Tongue (tissue), 2 donors: ENCODE results near the gene FBXO11. TPM values are rescaled to one million over a fixed set of nuclear protein-coding genes. Genes with fewer than 3 reads are reported as not detected.

Experiments
- DNase-seq: peaks from one replicate; pipeline ENCODE4 v3.0.0-alpha.2; 2015
- total RNA-seq: library from RNA; depleted of rRNA; stranded (reverse); fragments of >200 nt; gene quantifications from one replicate; pipeline ENCODE4 v1.2.3, GENCODE V29; 2014

FBXO11 gene
- total RNA-seq, 1 donor from 2014 or later: 104 TPM

DNA sequence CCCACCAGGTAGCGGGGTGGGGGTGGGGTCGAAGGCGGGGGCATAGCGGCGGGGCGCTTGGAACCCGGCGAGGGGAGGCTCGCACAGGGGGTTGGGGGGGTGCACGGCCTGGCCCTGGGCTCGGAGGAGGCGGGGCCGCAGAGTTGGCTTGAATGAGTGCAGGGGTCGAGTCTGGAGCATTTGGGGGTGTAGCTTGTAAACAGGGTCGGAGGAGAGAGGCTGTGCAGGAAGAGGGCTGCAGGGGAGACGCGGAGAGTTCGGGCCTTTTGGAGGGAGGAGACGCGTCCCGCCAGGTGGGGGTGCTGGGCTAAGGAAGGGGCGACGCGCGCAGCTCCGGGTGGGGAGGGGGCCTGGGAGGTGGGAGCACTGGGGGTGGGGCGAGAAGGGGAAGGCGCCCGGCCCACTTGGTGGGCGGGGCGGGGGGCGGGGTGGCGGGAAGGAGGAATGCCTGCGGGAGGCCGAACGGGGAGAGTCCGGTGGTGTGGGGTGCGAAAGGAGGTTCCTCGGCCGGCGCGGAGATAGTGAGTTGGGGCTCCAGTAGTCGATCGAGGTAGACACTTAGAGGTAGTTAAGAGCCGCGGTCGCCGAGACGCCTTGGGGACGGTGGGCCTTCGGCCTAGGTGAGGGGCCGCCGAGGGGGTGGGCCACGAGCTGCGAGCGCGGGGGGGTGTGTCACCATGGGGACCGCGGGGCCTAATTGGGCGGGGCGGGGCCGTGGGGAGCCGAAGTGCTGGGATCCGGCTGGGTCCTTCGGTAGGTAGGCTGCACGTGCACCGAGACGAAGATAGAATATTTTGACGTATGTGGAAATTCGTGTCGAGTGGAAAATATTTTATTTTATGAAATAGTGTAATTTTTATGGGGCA, 122.6 kb downstream of the FBXO11 start:
- DNase-seq: peak; percentile 88

DNA sequence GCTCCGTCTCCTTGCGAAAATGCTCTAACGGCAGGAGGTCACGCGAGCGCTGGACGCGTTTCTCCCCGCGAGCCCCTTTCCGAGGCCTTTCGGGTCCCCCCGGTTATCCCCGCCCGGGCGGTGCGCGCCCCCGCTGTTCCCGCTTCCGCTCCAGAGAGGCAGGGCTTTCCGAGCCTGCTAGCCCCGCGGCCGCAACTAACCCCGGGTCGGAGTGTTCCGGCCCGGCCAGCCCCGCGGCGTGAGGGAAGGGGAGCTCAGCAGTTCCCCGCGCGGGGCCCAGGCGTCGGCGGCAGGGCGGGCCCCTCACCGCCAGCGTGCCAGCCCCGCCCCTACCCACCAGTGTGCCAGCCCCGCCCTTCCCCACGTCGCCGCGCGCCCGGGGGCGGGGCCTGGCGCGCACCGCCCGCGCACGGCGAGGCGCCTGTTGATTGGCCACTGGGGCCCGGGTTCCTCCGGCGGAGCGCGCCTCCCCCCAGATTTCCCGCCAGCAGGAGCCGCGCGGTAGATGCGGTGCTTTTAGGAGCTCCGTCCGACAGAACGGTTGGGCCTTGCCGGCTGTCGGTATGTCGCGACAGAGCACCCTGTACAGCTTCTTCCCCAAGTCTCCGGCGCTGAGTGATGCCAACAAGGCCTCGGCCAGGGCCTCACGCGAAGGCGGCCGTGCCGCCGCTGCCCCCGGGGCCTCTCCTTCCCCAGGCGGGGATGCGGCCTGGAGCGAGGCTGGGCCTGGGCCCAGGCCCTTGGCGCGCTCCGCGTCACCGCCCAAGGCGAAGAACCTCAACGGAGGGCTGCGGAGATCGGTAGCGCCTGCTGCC, 123.4 kb downstream of the FBXO11 start, which contains the start of gene MSH6:
Gene MSH6 (plus strand): TSS at position 475 of the 815 bp plus-strand sequence. CDS start 89 bp downstream, at position 564.
- DNase-seq: peak; percentile 96

DNA sequence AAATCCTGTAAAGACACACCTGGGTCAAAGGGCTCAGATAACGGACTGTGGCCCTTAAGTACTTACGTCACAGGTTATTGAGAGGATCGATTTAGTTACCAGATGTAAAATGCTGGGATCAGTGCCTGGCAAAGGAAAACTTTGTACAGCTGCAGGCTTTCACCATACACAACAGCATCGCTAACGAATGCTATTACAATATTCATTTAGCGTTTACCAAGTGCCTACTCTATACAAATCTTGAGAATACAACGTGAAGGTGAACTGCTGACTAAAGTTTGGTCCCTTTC, 124.0 kb downstream of the FBXO11 start:
- DNase-seq: no peak

DNA sequence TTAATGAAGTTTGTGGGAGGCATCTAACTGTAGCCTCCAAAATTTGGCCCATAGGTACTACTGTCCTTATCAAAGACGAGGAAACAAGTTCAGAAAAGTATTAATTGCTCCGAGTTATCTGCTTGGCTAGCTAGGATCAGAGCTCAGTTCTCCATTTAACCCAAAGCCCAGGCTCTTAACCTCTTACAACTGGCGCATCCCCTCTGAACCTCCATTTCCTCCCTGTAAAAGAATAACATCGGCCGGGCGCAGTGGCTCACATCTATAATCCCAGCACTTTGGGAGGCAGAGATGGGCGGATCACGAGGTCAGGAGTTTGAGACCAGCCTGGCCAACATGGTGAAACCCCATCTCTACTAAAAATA, 126.9 kb downstream of the FBXO11 start:
- no peak for DNase-seq

DNA sequence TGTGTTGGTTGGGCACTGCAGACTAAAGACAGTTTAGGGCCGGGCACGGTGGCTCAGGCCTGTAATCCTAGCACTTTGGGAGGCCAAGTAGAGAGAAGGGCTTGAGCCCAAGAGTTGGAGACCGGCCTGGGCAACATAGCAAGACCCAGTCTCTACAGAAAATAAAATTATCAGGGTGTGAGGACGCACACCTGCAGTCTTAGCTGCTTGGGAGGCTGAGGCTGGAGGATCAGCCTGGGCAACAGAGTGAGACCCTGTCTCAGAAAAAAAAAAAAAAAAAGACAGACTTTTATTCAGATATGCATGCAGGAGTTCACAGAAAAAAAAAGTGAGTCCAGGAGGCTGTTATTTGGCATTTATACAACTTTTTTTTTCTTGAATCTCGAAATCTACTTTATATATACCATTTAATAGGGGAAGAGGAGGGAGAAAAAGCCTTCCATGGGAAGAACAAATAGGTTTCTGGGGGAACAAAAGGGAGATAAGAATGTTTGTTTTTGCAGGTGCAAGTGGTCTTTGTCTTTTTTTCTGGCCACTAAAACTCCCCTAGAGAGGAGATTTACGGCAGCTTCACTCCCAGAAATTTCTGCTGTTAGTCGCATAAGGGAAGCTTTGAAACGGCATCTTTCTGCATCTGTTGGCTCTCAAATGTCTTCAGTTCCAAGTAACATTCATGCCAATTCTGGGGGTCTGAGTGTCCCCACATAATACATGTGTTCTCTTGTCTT, 127.4 kb downstream of the FBXO11 start:
- DNase-seq: no peak

DNA sequence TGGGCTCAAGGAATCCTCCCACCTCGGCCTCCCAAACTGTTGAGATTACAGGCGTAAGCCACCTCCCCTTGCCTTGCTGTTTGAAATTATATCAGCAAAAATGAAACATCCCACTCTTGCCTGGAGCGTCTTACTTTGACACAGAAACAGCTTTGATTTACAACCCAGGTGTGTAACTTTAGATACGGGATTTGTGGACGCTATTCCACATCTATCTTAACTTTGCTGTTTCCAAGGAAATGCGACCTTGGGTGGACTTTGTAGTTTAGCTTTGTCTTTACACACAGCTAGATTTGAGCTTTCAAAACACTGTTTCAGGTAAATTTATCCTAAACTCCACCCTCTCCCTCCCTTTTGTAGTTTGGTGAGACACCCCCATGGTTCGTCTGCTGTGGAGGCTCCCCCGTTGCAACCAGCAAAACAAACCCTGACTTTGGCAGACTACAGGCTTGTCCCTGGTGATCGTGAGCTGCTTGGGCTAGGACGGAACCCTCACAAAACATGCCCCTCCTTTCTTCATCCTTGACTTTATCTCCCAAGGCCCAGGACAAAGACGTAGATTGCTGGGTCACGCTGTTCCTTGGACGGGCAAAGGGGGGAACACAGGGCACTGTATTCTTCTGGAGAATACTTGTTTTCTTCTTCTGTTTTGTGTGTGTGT, 128.9 kb downstream of the FBXO11 start:
- no peak for DNase-seq

DNA sequence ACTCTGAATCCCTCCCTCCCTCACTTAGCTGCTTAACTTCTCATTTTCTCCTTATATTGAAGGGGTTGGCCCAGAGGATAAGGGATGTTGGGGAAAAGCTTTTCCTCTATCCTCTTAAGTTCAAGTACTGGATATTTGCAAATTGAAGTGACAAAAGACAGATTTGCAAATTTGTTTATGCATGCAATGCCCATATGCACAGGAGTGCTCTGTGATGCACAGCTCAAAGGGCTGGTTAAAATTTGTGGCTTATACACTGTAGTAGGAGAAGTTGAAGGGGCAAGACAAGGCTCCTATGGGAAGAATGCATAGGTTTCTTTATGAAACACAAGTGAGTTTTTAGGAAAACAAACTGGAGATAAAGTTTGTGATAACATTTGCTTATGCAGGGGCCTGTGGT, 131.7 kb downstream of the FBXO11 start:
- DNase-seq: no peak

DNA sequence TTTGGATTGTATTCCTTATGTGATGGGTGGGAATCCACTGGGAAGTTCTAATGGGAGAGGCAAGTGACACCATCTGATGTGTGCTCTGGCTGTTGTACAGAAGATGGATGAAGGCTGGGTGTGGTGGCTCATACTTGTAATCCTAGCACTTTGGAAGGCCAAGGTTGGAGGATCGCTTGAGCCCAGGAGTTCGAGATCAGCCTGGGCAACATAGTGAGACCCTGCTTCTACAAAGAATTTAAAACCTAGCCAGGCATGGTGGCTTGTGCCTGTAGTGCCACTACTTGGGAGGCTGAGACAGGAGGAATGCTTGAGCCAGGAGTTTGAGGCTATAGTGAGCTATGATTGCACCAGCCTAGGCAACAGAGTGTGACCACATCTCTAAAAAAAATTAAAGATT, 134.0 kb downstream of the FBXO11 start:
- DNase-seq: no peak

DNA sequence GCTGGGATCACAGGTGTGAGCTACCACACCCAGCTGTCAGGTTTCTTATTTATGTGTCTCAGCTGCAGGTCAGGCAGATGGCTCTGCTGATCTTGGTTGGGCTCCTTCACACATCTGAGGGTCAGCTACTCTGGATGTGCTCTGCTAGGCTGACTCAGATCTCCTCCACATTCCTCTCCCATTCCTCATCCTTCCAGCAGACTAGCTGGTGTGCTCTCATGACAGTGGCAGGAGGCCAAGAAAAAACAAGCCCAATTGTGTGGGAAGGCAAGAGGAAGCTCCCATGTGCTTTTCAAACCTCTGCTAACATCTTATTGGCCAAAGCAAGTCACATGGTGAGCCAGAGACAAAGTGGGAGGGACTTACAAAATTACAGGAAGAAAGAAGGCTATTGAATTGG, 135.1 kb downstream of the FBXO11 start:
- DNase-seq: peak; percentile 9

DNA sequence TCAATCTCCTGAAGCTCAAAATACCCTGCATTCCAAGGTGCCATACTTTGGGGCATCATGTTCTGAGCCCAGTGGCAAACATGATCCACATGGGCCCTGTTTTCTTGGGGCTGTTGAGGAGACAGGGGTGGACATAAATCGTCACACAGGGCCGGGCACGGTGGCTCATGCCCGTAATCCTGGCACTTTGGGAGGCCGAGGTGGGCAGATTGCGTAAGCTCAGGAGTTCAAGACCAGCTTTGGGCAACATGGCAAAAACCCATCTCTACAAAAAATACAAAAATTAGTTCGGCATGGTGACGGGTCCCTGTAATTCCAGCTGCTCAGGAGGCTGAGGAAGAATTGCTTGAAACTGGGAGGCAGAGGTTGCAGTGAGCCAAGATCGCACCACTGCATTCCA, 137.0 kb downstream of the FBXO11 start:
- no peak for DNase-seq

DNA sequence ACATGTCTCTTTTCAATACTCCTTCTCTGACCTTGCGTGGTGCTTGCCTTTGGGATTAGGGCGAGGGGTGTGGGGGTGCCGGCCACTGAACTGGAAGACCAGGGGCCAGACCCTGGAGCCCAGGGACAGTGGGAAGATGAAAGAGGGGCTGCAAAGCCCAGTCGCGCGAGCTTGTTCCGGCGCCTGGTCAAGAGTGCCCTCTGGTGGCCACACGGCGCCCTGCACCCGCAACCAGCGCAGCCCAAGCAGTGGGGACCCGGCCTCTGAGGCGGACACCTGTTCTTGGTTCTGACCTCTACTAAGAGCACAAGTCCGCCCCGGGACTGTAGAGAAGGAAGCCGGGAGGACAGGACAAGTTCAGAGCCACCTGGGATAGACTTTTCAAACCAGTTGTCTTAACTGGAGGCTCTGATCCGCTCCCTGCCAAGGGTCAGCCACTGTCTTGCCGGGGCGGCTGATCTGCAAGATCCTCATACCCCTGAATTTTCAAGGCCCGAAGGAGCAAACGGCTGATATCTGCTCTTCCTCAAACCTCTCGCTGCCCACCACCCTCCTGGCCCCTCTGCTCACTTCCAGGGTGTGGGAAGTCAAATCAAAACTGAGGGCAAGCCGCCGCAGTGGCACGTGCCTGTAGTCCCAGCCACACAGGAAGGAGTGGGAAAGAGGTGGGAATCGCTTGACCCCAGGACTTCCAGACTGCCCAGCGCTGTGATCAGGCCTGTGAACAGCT, 138.3 kb downstream of the FBXO11 start:
- DNase-seq: peak; percentile 79

DNA sequence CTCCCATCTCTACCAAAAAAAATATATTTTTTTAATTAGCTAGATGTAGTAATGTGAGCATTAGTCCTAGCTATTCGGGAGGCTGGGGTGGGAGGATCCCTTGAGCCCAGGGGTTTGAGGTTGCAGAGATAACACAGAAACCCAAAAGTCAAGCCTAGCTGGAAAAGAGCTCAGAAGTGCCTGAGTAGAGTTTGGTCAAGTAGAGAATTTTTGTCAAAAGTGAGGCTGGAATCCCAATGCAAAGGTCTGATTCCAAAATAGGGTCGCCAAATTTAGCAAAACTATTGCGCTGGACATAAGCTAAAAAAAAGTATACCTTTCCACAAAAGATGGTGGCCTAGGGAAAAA, 138.8 kb downstream of the FBXO11 start:
- DNase-seq: no peak

DNA sequence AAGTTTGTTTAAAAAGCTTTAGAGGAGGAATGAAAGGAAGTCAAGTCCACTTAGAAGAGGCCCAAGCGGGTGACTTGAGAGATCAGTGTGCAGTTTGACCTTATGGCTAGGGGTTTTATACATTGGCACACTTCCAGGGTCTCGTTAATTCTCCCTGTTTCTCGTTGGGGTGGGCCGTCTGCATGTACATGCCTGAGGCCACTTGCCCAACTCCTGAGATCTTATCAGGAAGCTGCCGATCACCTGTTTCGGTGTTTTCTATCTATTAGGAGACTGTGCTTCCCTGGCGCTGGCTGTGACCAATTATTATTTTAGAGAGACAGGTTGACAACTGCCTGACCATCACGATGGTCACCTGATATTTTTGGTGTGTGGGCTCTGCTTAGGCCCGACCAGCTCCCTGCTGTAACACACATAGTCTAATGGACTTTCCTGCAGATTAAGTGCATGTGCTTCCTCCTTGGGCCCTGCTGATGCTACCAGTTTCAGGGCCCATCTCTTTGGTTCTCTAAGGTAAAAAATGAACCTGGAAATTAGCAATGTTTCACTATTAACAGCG, 154.4 kb downstream of the FBXO11 start:
- DNase-seq: no peak

DNA sequence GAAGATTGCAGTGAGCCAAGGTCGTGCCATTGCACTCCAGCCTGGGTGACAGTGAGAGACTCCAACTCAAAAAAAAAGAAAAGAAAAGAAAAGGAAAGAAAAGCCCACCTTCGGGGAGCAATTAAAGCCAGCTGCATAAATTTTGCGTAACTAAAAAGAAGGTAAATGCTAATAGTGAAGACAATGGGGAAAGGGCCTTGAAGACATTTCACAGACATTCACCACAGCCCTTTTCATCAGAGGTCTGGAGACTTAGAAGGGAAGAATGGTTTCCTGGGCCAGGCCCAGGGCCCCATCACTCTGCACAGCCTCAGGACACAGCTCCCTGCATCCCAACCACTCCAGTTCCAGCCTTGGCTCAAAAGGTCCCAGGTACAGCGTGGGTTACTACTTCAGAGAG, 158.4 kb downstream of the FBXO11 start:
- DNase-seq: no peak

DNA sequence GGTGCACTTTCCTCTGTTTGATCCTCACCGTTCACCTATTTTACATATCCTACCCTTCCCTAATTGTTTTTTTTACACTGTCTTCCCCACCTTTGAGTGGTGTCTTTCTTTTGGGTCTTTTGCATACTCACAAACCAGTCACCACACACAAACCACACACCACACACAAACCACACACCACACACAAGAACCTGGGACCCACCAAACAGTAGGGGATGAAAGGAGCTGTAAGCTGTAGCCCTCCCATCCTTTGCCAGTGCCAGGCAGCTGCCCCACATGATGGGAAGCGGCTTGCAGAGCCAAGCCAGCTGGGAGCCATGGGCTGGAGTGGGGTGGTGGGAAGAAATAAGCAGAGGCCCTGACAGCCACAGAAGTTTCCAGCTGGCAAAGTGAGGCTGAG, 162.2 kb downstream of the FBXO11 start:
- DNase-seq: peak; percentile 19

DNA sequence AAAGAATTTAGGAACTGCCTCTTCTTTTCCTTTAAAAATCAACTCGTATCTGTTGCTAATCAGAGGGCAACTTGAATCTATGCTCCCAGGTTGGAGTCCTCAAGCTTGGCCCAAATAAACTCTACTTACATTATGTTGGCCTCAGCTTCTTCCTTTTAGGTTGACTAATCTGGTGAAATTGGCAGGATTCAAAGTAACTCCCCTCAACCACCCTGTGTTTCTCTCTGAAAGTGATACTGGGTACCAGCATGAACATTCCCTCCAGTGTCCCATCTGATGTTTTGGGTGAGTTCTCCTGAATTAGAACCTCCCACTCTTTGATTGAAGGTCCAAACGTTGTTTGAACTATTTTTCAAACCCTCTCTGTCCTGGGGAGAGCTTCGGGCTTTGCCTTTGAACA, 164.7 kb downstream of the FBXO11 start:
- DNase-seq: no peak

DNA sequence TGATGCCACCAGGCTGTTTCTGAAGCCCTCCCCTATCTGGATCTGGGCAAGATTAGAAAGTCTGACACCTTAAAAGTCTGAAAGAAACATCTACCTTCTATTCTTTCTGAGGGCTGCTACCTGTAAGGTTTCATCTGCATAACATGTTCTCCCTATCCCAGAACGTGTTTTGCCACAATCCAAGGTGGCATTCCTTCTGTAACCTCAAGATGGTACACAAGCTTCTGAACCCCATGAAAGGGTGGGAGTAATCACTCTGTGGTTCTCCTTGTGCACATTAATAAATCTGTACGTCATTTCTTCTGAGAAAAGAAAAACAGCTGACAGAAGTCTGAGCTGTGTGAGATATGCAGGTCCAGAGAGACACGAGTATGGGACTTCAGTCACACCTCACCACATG, 165.2 kb downstream of the FBXO11 start:
- DNase-seq: no peak
